Measurements from ENCODE around the gene STPG4. TPM values are rescaled to one million over a fixed set of nuclear protein-coding genes. Genes with fewer than 3 reads are reported as not detected.

The STPG4 gene
- total RNA-seq, 4 donors from 2014 or later: 0.64 to 1.2 (median 0.82) TPM; not detected in 1

GRCh38 chr2:47067788-47068407 lies 87.2 kb downstream of the STPG4 start:
- intact Hi-C loops (cut with DNase I; ENCODE audit: low total_unique reads): no loop called here
- H3K27me3 ChIP-seq: no peaks in the 10 kb centered on the region
- H3K4me1 ChIP-seq: peaks cover 48 to 93% (median 66%) of the 10 kb centered on the region in 4 donors
- no peaks in the 10 kb centered on the region for H3K36me3 ChIP-seq
- WGBS, 2 donors (ENCODE audit: low coverage in 1 of 2): 60 to 92% methylated on average over 1 to 13 of the region's 14 CpGs
- in situ Hi-C loops (cut with MboI; ENCODE audit: low pct_ligation_motif_present in 1 of 4, low pct_unique_long_range_greater_than_20kb in 1 of 4, low sequenced_read_pairs in 3 of 4): no loop called here
- H3K9me3 ChIP-seq: no peaks in the 10 kb centered on the region
- H3K27ac ChIP-seq: peak overlapping the region; percentile 87 to 92 (median 90)
- H3K4me3 ChIP-seq: no peak overlapping the region
- TF ChIP-seq CTCF (IDR thresholded peaks at IDR 0.05) (no peak), EP300 (IDR thresholded peaks at IDR 0.05; ENCODE audit: low read depth) (no peak), POLR2AphosphoS5 (IDR thresholded peaks at IDR 0.05) (no peak), POLR2A (IDR thresholded peaks at IDR 0.05) (no peak)
- no peak for DNase-seq

DNA sequence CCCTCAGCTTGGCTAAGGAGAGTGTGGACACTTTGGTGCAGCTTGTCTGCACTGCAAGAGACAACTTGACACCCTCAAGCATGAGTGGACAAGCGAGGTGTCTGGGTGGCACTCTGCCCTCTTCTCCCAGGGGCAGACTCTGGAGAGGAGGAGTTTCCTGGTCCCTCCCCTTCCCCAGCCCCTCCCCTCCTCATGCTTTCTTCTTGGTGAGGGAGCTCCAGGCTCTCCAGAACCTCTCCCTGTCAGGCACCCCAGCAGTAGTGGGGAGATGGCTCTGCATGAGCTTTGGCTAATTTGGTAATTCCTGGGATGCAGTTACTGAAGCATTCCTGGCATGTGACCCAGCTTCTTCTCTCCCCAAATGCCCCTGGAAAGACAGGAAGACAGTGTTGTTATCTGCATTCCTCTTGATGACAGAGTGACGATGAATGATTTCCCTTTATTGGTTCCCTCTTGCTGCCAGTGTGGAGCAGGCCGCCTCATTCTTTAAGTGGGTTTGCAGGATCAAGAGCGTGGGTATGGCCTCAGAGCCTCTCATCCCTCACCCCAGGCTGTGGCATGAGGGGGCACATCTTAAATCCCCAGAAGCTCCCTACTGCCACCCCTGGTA lies 89.2 kb downstream of the STPG4 start:
- peaks cover 38 to 90% (median 59%) of the 10 kb centered on the region in 4 donors for H3K4me1 ChIP-seq
- intact Hi-C loops (cut with DNase I; ENCODE audit: low total_unique reads) (no loop called here), in situ Hi-C loops (cut with MboI; ENCODE audit: low pct_ligation_motif_present in 1 of 4, low pct_unique_long_range_greater_than_20kb in 1 of 4, low sequenced_read_pairs in 3 of 4) (no loop called here)
- H3K9me3 ChIP-seq: no peaks in the 10 kb centered on the region
- no peak overlapping the region for H3K4me3 ChIP-seq
- H3K36me3 ChIP-seq: peaks cover 0 to 4% (median 0%) of the 10 kb centered on the region in 4 donors
- TF ChIP-seq POLR2AphosphoS5 (IDR thresholded peaks at IDR 0.05) (peak in 2 of 3 donors; percentile 20 to 34), POLR2A (IDR thresholded peaks at IDR 0.05) (peak; percentile 33), EP300 (IDR thresholded peaks at IDR 0.05; ENCODE audit: low read depth) (no peak), CTCF (IDR thresholded peaks at IDR 0.05) (no peak)
- H3K27me3 ChIP-seq: no peaks in the 10 kb centered on the region
- peak; percentile 60 for DNase-seq
- WGBS, 2 donors (ENCODE audit: low coverage in 1 of 2): 40% methylated on average over 4 of the region's 4 CpGs; no CpG with 5 or more reads in 1 of the 2 donors
- peak overlapping the region; percentile 80 to 92 (median 87) for H3K27ac ChIP-seq

DNA sequence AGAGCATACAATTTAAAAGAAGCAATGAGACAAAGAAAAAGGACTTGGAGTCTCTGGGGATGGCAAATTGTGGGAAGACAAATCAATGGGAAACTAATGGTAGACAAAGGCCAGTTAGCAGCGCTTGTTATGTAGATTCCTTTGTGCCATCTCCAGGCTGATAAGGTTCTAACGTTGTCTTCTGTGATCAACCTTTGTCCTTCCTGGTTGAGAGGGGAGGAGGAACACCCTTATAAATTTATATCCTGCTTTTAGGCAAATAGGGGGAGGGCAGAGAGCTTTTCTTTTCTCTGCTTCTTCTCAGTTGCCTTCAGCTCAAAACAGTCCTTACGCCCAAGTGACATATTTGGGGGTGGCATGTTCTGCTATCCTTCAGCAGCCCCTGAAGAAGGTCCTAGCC lies 89.8 kb downstream of the STPG4 start:
- in situ Hi-C loops (cut with MboI; ENCODE audit: low pct_ligation_motif_present in 1 of 4, low pct_unique_long_range_greater_than_20kb in 1 of 4, low sequenced_read_pairs in 3 of 4): no loop called here
- no peaks in the 10 kb centered on the region for H3K27me3 ChIP-seq
- 33 to 43% methylated on average over 1 to 3 of the region's 3 CpGs for WGBS, 2 donors (ENCODE audit: low coverage in 1 of 2)
- TF ChIP-seq CTCF (IDR thresholded peaks at IDR 0.05) (no peak), POLR2AphosphoS5 (IDR thresholded peaks at IDR 0.05) (peak in 1 of 3 donors; percentile 27)
- intact Hi-C loops (cut with DNase I; ENCODE audit: low total_unique reads): no loop called here
- H3K27ac ChIP-seq: peak overlapping the region; percentile 80 to 92 (median 87)
- peaks cover 0 to 7% (median 0%) of the 10 kb centered on the region in 4 donors for H3K36me3 ChIP-seq
- H3K9me3 ChIP-seq: no peaks in the 10 kb centered on the region
- no peak overlapping the region for H3K4me3 ChIP-seq
- peaks cover 34 to 84% (median 54%) of the 10 kb centered on the region in 4 donors for H3K4me1 ChIP-seq
- no peak for DNase-seq

DNA sequence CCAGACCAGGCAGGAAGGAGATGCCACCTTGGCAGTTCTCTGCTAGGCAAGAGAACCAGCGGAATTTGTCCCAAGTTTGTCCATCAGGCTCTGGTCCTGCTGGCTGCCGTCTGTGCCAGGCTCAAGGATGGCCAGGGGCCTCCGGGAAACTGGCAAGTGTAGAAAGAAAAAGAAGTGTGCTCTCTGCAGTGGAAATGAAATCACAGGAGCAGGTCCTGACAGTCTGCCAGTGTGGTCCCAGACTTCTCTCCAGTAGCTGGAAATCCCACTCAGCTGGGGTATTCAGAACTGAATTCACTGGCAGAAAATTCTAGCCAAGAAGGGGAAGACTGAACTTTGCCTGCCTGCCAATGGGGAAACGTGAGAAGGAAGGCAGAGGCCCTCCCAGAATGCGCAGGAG lies 91.0 kb downstream of the STPG4 start:
- intact Hi-C loops (cut with DNase I; ENCODE audit: low total_unique reads) (no loop called here), in situ Hi-C loops (cut with MboI; ENCODE audit: low pct_ligation_motif_present in 1 of 4, low pct_unique_long_range_greater_than_20kb in 1 of 4, low sequenced_read_pairs in 3 of 4) (no loop called here)
- DNase-seq: no peak
- WGBS, 2 donors (ENCODE audit: low coverage in 1 of 2): 92% methylated on average over 5 of the region's 5 CpGs; no CpG with 5 or more reads in 1 of the 2 donors
- H3K4me3 ChIP-seq: no peak overlapping the region
- H3K4me1 ChIP-seq: peaks cover 21 to 74% (median 43%) of the 10 kb centered on the region in 4 donors
- TF ChIP-seq EP300 (IDR thresholded peaks at IDR 0.05; ENCODE audit: low read depth): no peak
- no peak for TF ChIP-seq POLR2A (IDR thresholded peaks at IDR 0.05)
- TF ChIP-seq CTCF (IDR thresholded peaks at IDR 0.05): no peak
- TF ChIP-seq POLR2AphosphoS5 (IDR thresholded peaks at IDR 0.05): no peak
- peaks cover 0 to 7% (median 0%) of the 10 kb centered on the region in 4 donors for H3K36me3 ChIP-seq
- peak overlapping the region; percentile 8 to 92 (median 87) for H3K27ac ChIP-seq
- H3K27me3 ChIP-seq: no peaks in the 10 kb centered on the region
- H3K9me3 ChIP-seq: no peaks in the 10 kb centered on the region

Data from transverse colon (tissue), 4 donors.